C4-2B (cell line): ENCODE data around the gene RGS7.
"Not testable (repeated sequence)": the region's sequence is repeated elsewhere in the genome, so short reads cannot be mapped to it uniquely, and the experiment has no call there.

ENCODE experiments used
- H3K27ac ChIP-seq: fragments of 450-650 bp; 2 replicates; pipeline ENCODE4 v1.5.1; 2017
- ZFX ChIP-seq: fragments of 450-650 bp; IDR thresholded peaks from 2 replicates; pipeline ENCODE4 v1.6.1; 2017
- TF ChIP-seq, protein P1 (sequence below): fragments of 450-650 bp; conservative IDR thresholded peaks from 2 replicates; pipeline ENCODE4 v1.5.1; 2017; ENCODE audit warnings: mild to moderate bottlenecking

RGS7 gene

DNA sequence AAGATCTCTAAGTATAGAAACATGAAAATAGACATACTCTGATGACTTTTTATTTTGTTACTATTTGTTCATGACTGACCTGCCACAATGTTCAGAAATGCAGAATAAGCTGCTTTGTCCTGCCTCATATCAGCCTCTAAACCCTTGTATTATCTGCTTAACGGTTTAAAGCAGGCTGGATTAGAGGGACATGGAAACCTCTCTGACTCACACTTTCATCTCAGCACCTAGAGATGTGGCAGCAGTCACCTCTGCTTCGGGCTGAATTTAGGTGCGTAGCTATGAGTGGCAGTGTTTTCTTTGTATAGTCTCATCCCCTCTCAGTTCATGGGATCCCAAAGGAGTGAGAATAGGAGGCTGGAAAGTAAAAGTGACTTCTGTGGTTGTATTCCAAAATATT, 255.4 kb downstream of the RGS7 start:
- H3K27ac ChIP-seq, result no peak overlapping the region
- TF ChIP-seq, protein P1, sequence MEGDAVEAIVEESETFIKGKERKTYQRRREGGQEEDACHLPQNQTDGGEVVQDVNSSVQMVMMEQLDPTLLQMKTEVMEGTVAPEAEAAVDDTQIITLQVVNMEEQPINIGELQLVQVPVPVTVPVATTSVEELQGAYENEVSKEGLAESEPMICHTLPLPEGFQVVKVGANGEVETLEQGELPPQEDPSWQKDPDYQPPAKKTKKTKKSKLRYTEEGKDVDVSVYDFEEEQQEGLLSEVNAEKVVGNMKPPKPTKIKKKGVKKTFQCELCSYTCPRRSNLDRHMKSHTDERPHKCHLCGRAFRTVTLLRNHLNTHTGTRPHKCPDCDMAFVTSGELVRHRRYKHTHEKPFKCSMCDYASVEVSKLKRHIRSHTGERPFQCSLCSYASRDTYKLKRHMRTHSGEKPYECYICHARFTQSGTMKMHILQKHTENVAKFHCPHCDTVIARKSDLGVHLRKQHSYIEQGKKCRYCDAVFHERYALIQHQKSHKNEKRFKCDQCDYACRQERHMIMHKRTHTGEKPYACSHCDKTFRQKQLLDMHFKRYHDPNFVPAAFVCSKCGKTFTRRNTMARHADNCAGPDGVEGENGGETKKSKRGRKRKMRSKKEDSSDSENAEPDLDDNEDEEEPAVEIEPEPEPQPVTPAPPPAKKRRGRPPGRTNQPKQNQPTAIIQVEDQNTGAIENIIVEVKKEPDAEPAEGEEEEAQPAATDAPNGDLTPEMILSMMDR, result no peak
- TF ChIP-seq ZFX, result no peak

GRCh38 chr1:241097479-241097878, 259.5 kb downstream of the RGS7 start:
- H3K27ac ChIP-seq, result no peak overlapping the region
- no peak for TF ChIP-seq ZFX
- TF ChIP-seq, protein P1, result no peak

DNA sequence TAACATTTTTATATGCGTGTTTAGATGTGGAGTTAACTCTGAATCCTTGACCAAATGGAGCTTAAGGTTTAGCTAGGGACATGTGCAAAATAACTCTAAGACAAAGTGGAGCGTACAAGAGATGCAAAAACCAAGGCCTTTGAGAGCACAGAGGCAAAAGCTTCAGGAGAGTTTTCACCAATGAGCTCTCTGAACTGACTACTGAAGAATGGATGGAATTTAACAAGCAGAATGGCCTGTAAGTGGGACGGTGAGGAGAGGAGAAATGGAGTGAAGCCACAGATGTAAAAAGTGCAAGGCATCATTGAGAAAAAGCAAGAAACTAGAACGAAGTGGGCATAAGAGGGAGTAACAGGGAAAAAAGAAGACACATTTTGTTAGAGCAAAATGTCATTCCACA, 260.0 kb downstream of the RGS7 start:
- TF ChIP-seq ZFX, result no peak
- TF ChIP-seq, protein P1, result no peak
- no peak overlapping the region for H3K27ac ChIP-seq

GRCh38 chr1:241095847-241096246, 261.2 kb downstream of the RGS7 start:
- TF ChIP-seq ZFX, result no peak
- TF ChIP-seq, protein P1, result no peak

DNA sequence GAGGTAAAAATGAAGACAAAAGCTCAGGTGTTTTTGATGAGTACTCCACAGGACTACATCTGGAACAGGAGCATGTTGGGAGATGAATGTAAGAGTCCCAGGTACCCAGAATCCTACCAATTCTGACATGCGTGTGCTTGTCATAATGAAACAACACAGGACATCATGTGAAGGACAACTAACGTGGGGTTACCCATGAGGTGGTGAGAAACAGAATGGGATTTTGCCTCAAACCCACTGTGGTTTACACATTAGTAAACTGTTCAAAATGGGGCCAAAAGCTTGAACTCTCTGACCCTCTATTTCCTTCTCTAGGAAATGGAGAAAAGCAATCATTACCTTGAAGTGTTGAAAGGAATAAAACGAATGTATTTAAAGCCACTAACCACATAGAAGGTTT, 266.2 kb downstream of the RGS7 start:
- TF ChIP-seq ZFX, result no peak
- TF ChIP-seq, protein P1, result no peak
- no peak overlapping the region for H3K27ac ChIP-seq

More at GRCh38 chr1:241095847-241096246, 261.2 kb downstream of the RGS7 start:
- H3K27ac ChIP-seq, result no peak overlapping the region

DNA sequence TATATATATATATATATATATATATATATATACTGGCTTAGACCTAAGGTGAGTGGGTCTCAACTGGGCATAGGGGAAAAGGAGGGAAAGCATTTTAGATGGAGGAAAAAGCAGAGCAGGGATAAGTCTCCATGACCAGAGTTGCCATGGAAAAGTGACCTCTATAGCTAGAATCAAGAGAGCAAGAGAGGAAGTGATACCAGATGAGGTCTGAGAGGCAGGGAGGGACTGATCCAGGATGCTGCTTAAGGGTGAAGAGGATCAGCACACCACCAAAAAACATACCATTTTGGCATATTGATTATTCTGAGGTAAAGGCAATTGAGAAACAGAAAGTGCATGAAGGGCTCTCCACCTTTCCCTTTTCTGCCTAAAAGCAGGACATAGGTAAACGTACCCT, 267.9 kb downstream of the RGS7 start:
- not testable (repeated sequence) for H3K27ac ChIP-seq

DNA sequence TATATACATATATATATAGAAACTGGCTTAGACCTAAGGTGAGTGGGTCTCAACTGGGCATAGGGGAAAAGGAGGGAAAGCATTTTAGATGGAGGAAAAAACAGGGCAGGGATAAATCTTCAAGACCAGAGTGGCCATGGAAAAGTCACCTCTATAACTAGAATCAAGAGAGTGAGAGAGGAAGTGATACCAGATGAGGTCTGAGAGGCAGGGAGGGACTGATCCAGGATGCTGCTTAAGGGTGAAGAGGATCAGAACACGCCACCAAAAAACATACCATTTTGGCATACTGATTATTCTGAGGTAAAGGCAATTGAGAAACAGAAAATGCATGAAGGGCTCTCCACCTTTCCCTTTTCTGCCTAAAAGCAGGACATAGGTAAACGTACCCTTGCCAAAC, 268.9 kb downstream of the RGS7 start:
- not testable (repeated sequence) for H3K27ac ChIP-seq

- no peak for TF ChIP-seq ZFX
- TF ChIP-seq, protein P1, result no peak
- H3K27ac ChIP-seq, result no peak overlapping the region
These were observed 270.3 kb downstream of the RGS7 start for GRCh38 chr1:241086686-241087085.

GRCh38 chr1:241083285-241083684, 273.7 kb downstream of the RGS7 start:
- no peak for TF ChIP-seq ZFX
- TF ChIP-seq, protein P1, result no peak
- H3K27ac ChIP-seq, result no peak overlapping the region
